Measurements from ENCODE around the gene TMEM158. TPM values are rescaled to one million over a fixed set of nuclear protein-coding genes. Genes with fewer than 3 reads are reported as not detected.
A peak's percentile ranks its signal among the peaks of the same experiment; 100 is the strongest.

The TMEM158 gene
- total and polyA plus RNA-seq, 7 experiments from 2014 or later, result 0.27 to 0.96 (median 0.60) TPM; not detected in 4

DNA sequence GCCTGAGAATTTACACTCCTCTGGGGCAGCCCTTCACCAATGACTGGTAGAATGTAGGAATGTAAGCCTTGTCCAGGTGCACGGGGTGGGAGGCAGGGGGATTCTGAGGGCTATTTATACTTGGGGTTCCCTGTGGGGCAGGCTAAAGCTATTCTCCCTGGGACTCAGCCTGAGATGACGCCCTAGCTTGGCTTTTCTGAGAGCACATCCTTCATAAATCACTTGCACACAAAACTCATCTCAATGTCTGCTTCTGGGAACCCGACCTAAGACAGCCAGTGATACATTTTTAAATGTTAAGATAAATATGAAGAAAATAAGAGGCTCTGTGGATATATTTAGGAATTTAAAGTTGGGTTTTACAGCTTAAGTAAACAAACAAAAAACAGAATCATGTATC is 16.6 kb downstream of the TMEM158 start:
- Mint-ChIP-seq H3K27me3 (peaks cover 11 to 36% (median 15%) of the 10 kb centered on the region in 5 donors), H3K4me1 (peaks cover 11 to 30% (median 18%) of the 10 kb centered on the region in 7 donors), H3K27ac (no peak overlapping the region), H3K4me3 (no peak overlapping the region), H3K36me3 (no peaks in the 10 kb centered on the region), H3K9me3 (no peaks in the 10 kb centered on the region)
- ATAC-seq, result no peak
- no peaks in the 10 kb centered on the region for H3K27me3 ChIP-seq (ENCODE audit: control insufficient read depth in 2 of 2, insufficient read depth in 2 of 2, low read length in 2 of 2)
- no peaks in the 10 kb centered on the region for H3K36me3 ChIP-seq (ENCODE audit: control insufficient read depth in 2 of 3, insufficient read depth in 3 of 3, low read length in 3 of 3)
- no peaks in the 10 kb centered on the region for H3K9me3 ChIP-seq (ENCODE audit: control insufficient read depth in 2 of 3, low read length in 3 of 3)
- DNase-seq, result no peak
- intact Hi-C loops (cut with micrococcal nuclease), result no loop called here
- POLR2A ChIA-PET, result interaction anchor here (0.6 to 3.3 kb wide), 3 partner anchors 14 to 870 kb away, joined by 6 to 17 read pairs (median 6); no protein-coding TSS in a partner anchor
- CTCF ChIA-PET, result interaction anchor here (0.6 to 10.7 kb wide), 15 partner anchors 8 to 293 kb away, joined by 3 to 379 read pairs (median 6); no protein-coding TSS in a partner anchor
- H3K27ac ChIP-seq (ENCODE audit: low read depth, low read length), result no peak overlapping the region
- H3K4me3 ChIP-seq (ENCODE audit: low read length), result no peak overlapping the region
- H3K4me1 ChIP-seq (ENCODE audit: control insufficient read depth in 2 of 2, insufficient read depth in 2 of 2, low read length in 2 of 2), result peaks cover 3 to 9% of the 10 kb centered on the region in 2 donors

DNA sequence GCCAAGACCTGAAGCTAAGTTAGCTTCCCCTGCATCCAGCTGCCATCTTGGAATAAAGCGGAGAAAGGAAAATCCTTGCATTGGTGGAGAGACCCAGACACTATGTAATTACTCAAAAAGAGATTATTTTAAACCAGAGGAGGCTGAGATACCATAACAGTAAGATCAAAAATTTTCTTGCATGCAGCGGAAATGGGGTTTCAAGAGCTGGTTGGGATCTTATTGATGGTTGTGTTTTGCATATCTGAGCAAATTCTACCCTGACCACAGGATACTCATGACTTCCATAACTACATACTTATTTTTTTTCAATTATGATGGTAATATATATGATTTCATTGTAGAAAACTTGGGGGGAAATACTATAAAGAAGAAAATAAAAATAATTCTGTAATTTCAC is 17.5 kb downstream of the TMEM158 start:
- no peak overlapping the region for H3K27ac ChIP-seq (ENCODE audit: low read depth, low read length)
- H3K9me3 ChIP-seq (ENCODE audit: control insufficient read depth in 2 of 3, low read length in 3 of 3), result no peaks in the 10 kb centered on the region
- ATAC-seq, result no peak
- peak in 5 of 9 donors; percentile 3 to 31 (median 23) for DNase-seq
- CTCF ChIA-PET, result interaction anchor here (0.8 to 10.7 kb wide), 6 partner anchors 10 to 168 kb away, joined by 3 to 379 read pairs (median 4); partner anchors contain the start of gene CDCP1
- H3K27me3 ChIP-seq (ENCODE audit: control insufficient read depth in 2 of 2, insufficient read depth in 2 of 2, low read length in 2 of 2), result no peaks in the 10 kb centered on the region
- POLR2A ChIA-PET, result interaction anchor here (3.3 kb wide), 1 partner anchor 168 kb away, joined by 17 read pairs; no protein-coding TSS in a partner anchor
- peak overlapping the region in 1 of 9 donors; percentile 7 for H3K27ac Mint-ChIP-seq
- intact Hi-C loops (cut with micrococcal nuclease), result no loop called here
- no peaks in the 10 kb centered on the region for H3K36me3 Mint-ChIP-seq
- H3K4me1 ChIP-seq (ENCODE audit: control insufficient read depth in 2 of 2, insufficient read depth in 2 of 2, low read length in 2 of 2), result peaks cover 3 to 9% of the 10 kb centered on the region in 2 donors
- H3K4me3 Mint-ChIP-seq, result peak overlapping the region in 5 of 10 donors; percentile 4 to 36 (median 26)
- no peaks in the 10 kb centered on the region for H3K9me3 Mint-ChIP-seq
- H3K4me1 Mint-ChIP-seq, result peaks cover 11 to 27% (median 18%) of the 10 kb centered on the region in 7 donors
- H3K27me3 Mint-ChIP-seq, result peaks cover 11 to 40% (median 15%) of the 10 kb centered on the region in 5 donors
- H3K4me3 ChIP-seq (ENCODE audit: low read length), result no peak overlapping the region
- no peaks in the 10 kb centered on the region for H3K36me3 ChIP-seq (ENCODE audit: control insufficient read depth in 2 of 3, insufficient read depth in 3 of 3, low read length in 3 of 3)

DNA sequence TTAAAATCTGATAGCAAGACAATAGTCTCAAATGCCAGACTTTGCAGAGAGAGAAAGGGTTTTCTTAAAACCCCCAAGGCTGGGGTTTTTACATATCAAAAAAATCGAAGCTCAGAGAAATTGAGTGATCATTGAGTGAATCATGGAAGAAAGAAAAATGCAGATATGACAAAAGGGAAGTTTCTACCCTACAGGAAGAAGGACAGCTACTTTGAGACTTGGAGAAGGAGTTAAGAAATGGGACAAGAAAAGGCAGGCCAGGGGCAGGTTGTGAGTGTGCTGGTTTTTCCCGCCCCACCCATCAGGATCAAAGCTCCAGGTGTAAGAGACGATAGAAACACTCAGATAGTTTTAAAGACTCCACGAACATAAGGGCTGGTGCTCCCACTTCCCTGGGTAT is 18.6 kb downstream of the TMEM158 start:
- no peaks in the 10 kb centered on the region for H3K36me3 ChIP-seq (ENCODE audit: control insufficient read depth in 2 of 3, insufficient read depth in 3 of 3, low read length in 3 of 3)
- peak overlapping the region in 2 of 10 donors; percentile 12 to 20 for H3K4me3 Mint-ChIP-seq
- no peaks in the 10 kb centered on the region for H3K36me3 Mint-ChIP-seq

DNA sequence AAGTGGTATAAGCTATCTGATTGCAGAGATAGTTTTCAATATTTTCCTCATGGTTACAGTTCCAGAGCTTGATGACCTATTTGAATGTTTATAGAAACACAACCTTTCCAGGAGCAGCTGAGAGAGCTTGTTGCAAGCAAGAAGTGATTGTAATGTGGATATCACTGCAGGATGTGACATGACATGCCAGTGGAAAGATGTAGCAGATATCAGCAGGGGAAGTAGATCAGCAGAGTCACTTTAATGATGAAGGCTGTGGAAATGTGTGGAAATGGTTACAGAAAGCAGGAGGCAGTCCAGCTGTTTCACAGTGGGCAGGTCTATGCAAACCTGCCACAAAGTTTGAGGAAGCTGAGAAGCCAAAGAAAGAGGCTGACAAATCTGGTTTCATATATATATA is 21.0 kb downstream of the TMEM158 start:
- Mint-ChIP-seq H3K36me3 (no peaks in the 10 kb centered on the region), H3K4me3 (no peak overlapping the region)
- POLR2A ChIA-PET, result no interaction called here

More for the DNA sequence above, 18.6 kb downstream of the TMEM158 start:
- no peak overlapping the region for H3K4me3 ChIP-seq (ENCODE audit: low read length)
- H3K27ac Mint-ChIP-seq, result no peak overlapping the region
- H3K9me3 Mint-ChIP-seq, result no peaks in the 10 kb centered on the region
- ATAC-seq (no peak), DNase-seq (no peak)
- POLR2A ChIA-PET, result no interaction called here
- peaks cover 11 to 41% (median 15%) of the 10 kb centered on the region in 5 donors for H3K27me3 Mint-ChIP-seq
- intact Hi-C loops (cut with micrococcal nuclease), result no loop called here
- H3K27me3 ChIP-seq (ENCODE audit: control insufficient read depth in 2 of 2, insufficient read depth in 2 of 2, low read length in 2 of 2), result no peaks in the 10 kb centered on the region
- H3K4me1 Mint-ChIP-seq, result peaks cover 11 to 27% (median 18%) of the 10 kb centered on the region in 7 donors
- CTCF ChIA-PET, result interaction anchor here (0.7 to 10.7 kb wide), 6 partner anchors 9 to 215 kb away, joined by 3 to 379 read pairs (median 4); no protein-coding TSS in a partner anchor
- no peak overlapping the region for H3K27ac ChIP-seq (ENCODE audit: low read depth, low read length)
- no peaks in the 10 kb centered on the region for H3K9me3 ChIP-seq (ENCODE audit: control insufficient read depth in 2 of 3, low read length in 3 of 3)
- peaks cover 3 to 9% of the 10 kb centered on the region in 2 donors for H3K4me1 ChIP-seq (ENCODE audit: control insufficient read depth in 2 of 2, insufficient read depth in 2 of 2, low read length in 2 of 2)

DNA sequence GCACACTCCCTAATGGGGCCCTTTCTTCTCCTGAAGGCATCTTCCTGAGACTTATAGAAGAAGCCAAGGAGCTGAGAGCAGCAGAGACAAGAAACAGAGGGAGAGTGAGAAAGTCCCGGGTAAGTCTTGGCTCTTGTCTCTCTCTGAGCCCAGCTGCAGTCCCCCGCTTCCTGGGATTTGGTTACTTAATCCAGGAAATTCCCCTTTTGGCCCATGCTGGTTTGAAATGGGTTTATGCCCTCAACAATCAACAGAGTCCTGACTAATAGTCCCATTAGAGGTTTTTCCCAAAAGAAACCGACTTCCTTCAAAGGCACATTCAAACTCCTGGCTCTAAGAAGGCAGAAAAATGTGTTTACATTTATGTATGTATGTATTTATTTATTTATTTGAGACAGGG is 22.0 kb downstream of the TMEM158 start:
- H3K9me3 ChIP-seq (ENCODE audit: control insufficient read depth in 2 of 3, low read length in 3 of 3), result no peaks in the 10 kb centered on the region
- no peak overlapping the region for H3K27ac Mint-ChIP-seq
- H3K36me3 ChIP-seq (ENCODE audit: control insufficient read depth in 2 of 3, insufficient read depth in 3 of 3, low read length in 3 of 3), result no peaks in the 10 kb centered on the region
- intact Hi-C loops (cut with micrococcal nuclease), result no loop called here
- no peak overlapping the region for H3K4me3 ChIP-seq (ENCODE audit: low read length)
- no peak overlapping the region for H3K4me3 Mint-ChIP-seq
- no peaks in the 10 kb centered on the region for H3K27me3 ChIP-seq (ENCODE audit: control insufficient read depth in 2 of 2, insufficient read depth in 2 of 2, low read length in 2 of 2)
- H3K4me1 Mint-ChIP-seq, result peaks cover 4 to 21% (median 13%) of the 10 kb centered on the region in 7 donors
- H3K27ac ChIP-seq (ENCODE audit: low read depth, low read length), result no peak overlapping the region
- ChIA-PET CTCF (interaction anchor here (10.7 kb wide), 1 partner anchor 163 kb away, joined by 379 read pairs; no protein-coding TSS in a partner anchor), POLR2A (no interaction called here)
- H3K9me3 Mint-ChIP-seq, result no peaks in the 10 kb centered on the region
- ATAC-seq, result no peak
- no peaks in the 10 kb centered on the region for H3K36me3 Mint-ChIP-seq
- peaks cover 3 to 4% of the 10 kb centered on the region in 2 donors for H3K4me1 ChIP-seq (ENCODE audit: control insufficient read depth in 2 of 2, insufficient read depth in 2 of 2, low read length in 2 of 2)
- no peak for DNase-seq
- peaks cover 0 to 52% (median 10%) of the 10 kb centered on the region in 5 donors for H3K27me3 Mint-ChIP-seq

More for the DNA sequence above, 21.0 kb downstream of the TMEM158 start:
- ATAC-seq (peak; percentile 54), DNase-seq (no peak)
- Histone ChIP-seq H3K27me3 (ENCODE audit: control insufficient read depth in 2 of 2, insufficient read depth in 2 of 2, low read length in 2 of 2) (no peaks in the 10 kb centered on the region), H3K9me3 (ENCODE audit: control insufficient read depth in 2 of 3, low read length in 3 of 3) (no peaks in the 10 kb centered on the region), H3K4me3 (ENCODE audit: low read length) (no peak overlapping the region), H3K4me1 (ENCODE audit: control insufficient read depth in 2 of 2, insufficient read depth in 2 of 2, low read length in 2 of 2) (peaks cover 3 to 4% of the 10 kb centered on the region in 2 donors), H3K27ac (ENCODE audit: low read depth, low read length) (no peak overlapping the region), H3K36me3 (ENCODE audit: control insufficient read depth in 2 of 3, insufficient read depth in 3 of 3, low read length in 3 of 3) (no peaks in the 10 kb centered on the region)
- intact Hi-C loops (cut with micrococcal nuclease), result no loop called here
- H3K9me3 Mint-ChIP-seq, result no peaks in the 10 kb centered on the region
- CTCF ChIA-PET, result interaction anchor here (0.8 to 10.7 kb wide), 2 partner anchors 18 to 164 kb away, joined by 3 to 379 read pairs; no protein-coding TSS in a partner anchor
- H3K27ac Mint-ChIP-seq, result no peak overlapping the region
- H3K27me3 Mint-ChIP-seq, result peaks cover 0 to 44% (median 5%) of the 10 kb centered on the region in 5 donors
- peaks cover 4 to 22% (median 13%) of the 10 kb centered on the region in 7 donors for H3K4me1 Mint-ChIP-seq

DNA sequence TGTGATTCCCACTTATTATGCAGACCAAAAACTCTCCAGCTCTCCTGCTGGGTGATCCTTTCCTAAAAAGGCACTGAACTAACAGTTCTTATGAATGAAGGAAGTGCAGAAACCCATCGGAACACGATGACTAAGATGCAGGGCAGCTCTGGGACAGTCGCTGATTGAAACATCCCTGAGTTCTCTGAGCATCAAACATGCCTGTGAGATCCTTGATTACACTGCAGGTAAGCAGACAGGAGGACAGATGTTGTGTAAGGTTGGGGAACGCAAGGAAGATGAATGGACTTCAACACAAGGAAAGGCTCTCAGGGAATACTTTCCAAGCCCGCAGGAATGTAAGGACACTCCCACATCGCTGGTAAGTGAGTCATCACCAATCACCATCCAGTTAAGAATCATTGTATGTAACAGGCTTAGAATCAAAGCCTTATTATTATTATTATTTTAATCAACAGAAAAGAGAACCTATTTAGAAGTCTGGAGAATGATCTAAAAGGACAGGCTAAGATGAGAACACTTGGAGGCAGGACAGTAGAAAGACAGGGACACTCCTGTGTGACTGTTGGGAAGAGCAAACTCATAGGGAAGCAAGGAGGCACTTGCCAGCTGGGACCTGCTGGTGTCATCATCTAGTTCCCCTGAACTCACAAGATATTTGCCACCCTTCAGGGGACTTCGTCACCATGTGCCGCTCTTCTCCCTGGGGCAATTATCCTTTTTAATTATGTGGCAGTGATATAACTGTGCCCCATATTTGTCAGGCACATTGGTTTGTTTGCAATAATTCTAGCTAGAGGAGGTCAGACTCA is 26.0 kb downstream of the TMEM158 start:
- Mint-ChIP-seq H3K9me3 (no peaks in the 10 kb centered on the region), H3K36me3 (no peaks in the 10 kb centered on the region), H3K27ac (peak overlapping the region in 2 of 9 donors; percentile 18 to 33), H3K4me1 (peaks cover 0 to 4% (median 0%) of the 10 kb centered on the region in 7 donors), H3K27me3 (peaks cover 0 to 80% (median 8%) of the 10 kb centered on the region in 5 donors), H3K4me3 (no peak overlapping the region)
- ChIA-PET POLR2A (interaction anchor here (0.6 to 1.4 kb wide), 2 partner anchors 37 to 207 kb away, joined by 3 read pairs; no protein-coding TSS in a partner anchor), CTCF (interaction anchor here (0.5 to 1.6 kb wide), 3 partner anchors 10 to 460 kb away, joined by 3 to 4 read pairs (median 4); no protein-coding TSS in a partner anchor)
- H3K4me1 ChIP-seq (ENCODE audit: control insufficient read depth in 2 of 2, insufficient read depth in 2 of 2, low read length in 2 of 2), result no peaks in the 10 kb centered on the region
- no peaks in the 10 kb centered on the region for H3K36me3 ChIP-seq (ENCODE audit: control insufficient read depth in 2 of 3, insufficient read depth in 3 of 3, low read length in 3 of 3)
- ATAC-seq (no peak), DNase-seq (no peak)
- intact Hi-C loops (cut with micrococcal nuclease), result no loop called here
- no peak overlapping the region for H3K4me3 ChIP-seq (ENCODE audit: low read length)
- no peak overlapping the region for H3K27ac ChIP-seq (ENCODE audit: low read depth, low read length)
- H3K27me3 ChIP-seq (ENCODE audit: control insufficient read depth in 2 of 2, insufficient read depth in 2 of 2, low read length in 2 of 2), result no peaks in the 10 kb centered on the region
- no peaks in the 10 kb centered on the region for H3K9me3 ChIP-seq (ENCODE audit: control insufficient read depth in 2 of 3, low read length in 3 of 3)

Measured in naive thymus-derived CD4-positive, alpha-beta T cell (primary cell).